ENCODE measurements around the gene GSPT1. TPM values are rescaled to one million over a fixed set of nuclear protein-coding genes. Genes with fewer than 3 reads are reported as not detected.
"Not testable (repeated sequence)": the region's sequence is repeated elsewhere in the genome, so short reads cannot be mapped to it uniquely, and the experiment has no call there.

Gene GSPT1
- total RNA-seq, 1 experiment from 2014 or later, result 173 TPM

- not testable (repeated sequence) for H3K27me3 Mint-ChIP-seq (ENCODE audit: low read depth)
Observed at GRCh38 chr16:11927350-11927749, 11.6 kb upstream of the GSPT1 start.

GRCh38 chr16:11924046-11924445, 8.3 kb upstream of the GSPT1 start:
- not testable (repeated sequence) for H3K27ac Mint-ChIP-seq; H3T11ph ChIP-seq (ENCODE audit: low read length); H3K27me3 ChIP-seq (ENCODE audit: insufficient read depth, low read length); H2AK5ac ChIP-seq (ENCODE audit: insufficient read length, low read length); H3K9ac ChIP-seq (ENCODE audit: extremely low read depth, insufficient read length, low read length); H2BK5ac ChIP-seq (ENCODE audit: insufficient read length, low read length); H4K5ac ChIP-seq (ENCODE audit: insufficient read length, low read depth, low read length); H4K20me1 ChIP-seq (ENCODE audit: control insufficient read depth, insufficient read depth, insufficient read length); H2BK20ac ChIP-seq (ENCODE audit: low read depth, low read length, poor library complexity, severe bottlenecking); H3K18ac ChIP-seq (ENCODE audit: insufficient read length, low read depth, low read length); H3K4me1 ChIP-seq (ENCODE audit: insufficient read depth, low read length); H2BK15ac ChIP-seq (ENCODE audit: low read depth, low read length); H3K27ac ChIP-seq (ENCODE audit: insufficient read length, low read depth, low read length); H2BK12ac ChIP-seq (ENCODE audit: insufficient read length, low read depth, low read length); H4K91ac ChIP-seq (ENCODE audit: insufficient read length, low read depth, low read length); H3K23me2 ChIP-seq (ENCODE audit: insufficient read length, low read depth, low read length, poor library complexity, severe bottlenecking); H3K14ac ChIP-seq (ENCODE audit: insufficient read depth, low read length); H3K56ac ChIP-seq (ENCODE audit: insufficient read length, low read depth, low read length); H3K27me3 Mint-ChIP-seq (ENCODE audit: low read depth); H3K9me3 ChIP-seq (ENCODE audit: control insufficient read depth, low read depth, low read length); H3K4ac ChIP-seq (ENCODE audit: low read depth, low read length); H3K4me3 Mint-ChIP-seq; H3K36me3 Mint-ChIP-seq (ENCODE audit: insufficient read depth in 1 of 3, low read depth in 3 of 3); H2AFZ ChIP-seq (ENCODE audit: low read length); H3K4me1 Mint-ChIP-seq; H3K79me1 ChIP-seq (ENCODE audit: insufficient read depth, low read depth, low read length, poor library complexity, severe bottlenecking); DNase-seq; H2BK120ac ChIP-seq (ENCODE audit: low read depth, low read length, poor library complexity, severe bottlenecking); H4K8ac ChIP-seq (replicated peaks; ENCODE audit: insufficient read length, low read depth, low read length); H3K4me2 ChIP-seq (ENCODE audit: insufficient read depth, insufficient read length, low read length); H3K23ac ChIP-seq (ENCODE audit: insufficient read length, low read depth, low read length); H3K79me2 ChIP-seq (ENCODE audit: insufficient read depth, low read length); H3K9me3 Mint-ChIP-seq
- no CpG with 5 or more reads among the region's 10 CpGs for WGBS (ENCODE audit: extremely low coverage, insufficient read length, low lambda C conversion rate)

More at GRCh38 chr16:11927350-11927749, 11.6 kb upstream of the GSPT1 start:
- H3K27me3 ChIP-seq (ENCODE audit: insufficient read depth, low read length); H3K79me1 ChIP-seq (ENCODE audit: insufficient read depth, low read depth, low read length, poor library complexity, severe bottlenecking); H4K8ac ChIP-seq (replicated peaks; ENCODE audit: insufficient read length, low read depth, low read length); H2BK15ac ChIP-seq (ENCODE audit: low read depth, low read length); H3T11ph ChIP-seq (ENCODE audit: low read length); H3K9me3 Mint-ChIP-seq; H3K14ac ChIP-seq (ENCODE audit: insufficient read depth, low read length); H3K27ac Mint-ChIP-seq; H3K4me1 Mint-ChIP-seq; H3K4ac ChIP-seq (ENCODE audit: low read depth, low read length); H4K5ac ChIP-seq (ENCODE audit: insufficient read length, low read depth, low read length); H2BK5ac ChIP-seq (ENCODE audit: insufficient read length, low read length); DNase-seq; H3K23ac ChIP-seq (ENCODE audit: insufficient read length, low read depth, low read length); H3K9ac ChIP-seq (ENCODE audit: extremely low read depth, insufficient read length, low read length); H4K20me1 ChIP-seq (ENCODE audit: control insufficient read depth, insufficient read depth, insufficient read length); H2BK120ac ChIP-seq (ENCODE audit: low read depth, low read length, poor library complexity, severe bottlenecking); H3K4me3 Mint-ChIP-seq; H2BK20ac ChIP-seq (ENCODE audit: low read depth, low read length, poor library complexity, severe bottlenecking); H3K56ac ChIP-seq (ENCODE audit: insufficient read length, low read depth, low read length); H3K18ac ChIP-seq (ENCODE audit: insufficient read length, low read depth, low read length); H2BK12ac ChIP-seq (ENCODE audit: insufficient read length, low read depth, low read length); H2AK5ac ChIP-seq (ENCODE audit: insufficient read length, low read length); H3K4me1 ChIP-seq (ENCODE audit: insufficient read depth, low read length); H3K9me3 ChIP-seq (ENCODE audit: control insufficient read depth, low read depth, low read length); H3K23me2 ChIP-seq (ENCODE audit: insufficient read length, low read depth, low read length, poor library complexity, severe bottlenecking); H2AFZ ChIP-seq (ENCODE audit: low read length); H3K27ac ChIP-seq (ENCODE audit: insufficient read length, low read depth, low read length); H4K91ac ChIP-seq (ENCODE audit: insufficient read length, low read depth, low read length); H3K79me2 ChIP-seq (ENCODE audit: insufficient read depth, low read length); H3K4me2 ChIP-seq (ENCODE audit: insufficient read depth, insufficient read length, low read length); H3K36me3 Mint-ChIP-seq (ENCODE audit: insufficient read depth in 1 of 3, low read depth in 3 of 3): not testable (repeated sequence)
- WGBS (ENCODE audit: extremely low coverage, insufficient read length, low lambda C conversion rate), result no CpG with 5 or more reads among the region's 13 CpGs
